D721Med (cell line): Measurements from ENCODE around the gene FHIP1B.

Experiments used
- DNase-seq: peaks from one replicate; pipeline ENCODE4 v3.0.0; 2011; ENCODE audit warnings: low spot score; ENCODE audit not compliant: insufficient read length
- FAIRE-seq: peaks from 2 replicates; lab custom pipeline; 2011; peaks lifted over from hg19 to GRCh38; lab: Jason Lieb, UNC
- CTCF ChIP-seq: IDR thresholded peaks from 2 replicates; pipeline ENCODE4 v1.5.1; 2012; ENCODE audit warnings: mild to moderate bottlenecking, control low read depth; ENCODE audit not compliant: insufficient read depth; ENCODE audit errors: missing control alignments

The FHIP1B gene

GRCh38 chr11:6204706-6205105, 29.7 kb downstream of the FHIP1B start:
- FAIRE-seq = no peak
- TF ChIP-seq CTCF = no peak
- DNase-seq = no peak

GRCh38 chr11:6203327-6203726, 31.1 kb downstream of the FHIP1B start:
- no peak for TF ChIP-seq CTCF
- FAIRE-seq (no peak), DNase-seq (no peak)

- FAIRE-seq (no peak), DNase-seq (no peak)
- no peak for TF ChIP-seq CTCF
Observed at GRCh38 chr11:6202041-6202440, 32.4 kb downstream of the FHIP1B start.

- no peak for FAIRE-seq
- TF ChIP-seq CTCF = no peak
- DNase-seq = no peak
Observed at GRCh38 chr11:6201481-6201880, 33.0 kb downstream of the FHIP1B start.

GRCh38 chr11:6200975-6201374, 33.5 kb downstream of the FHIP1B start:
- no peak for DNase-seq
- no peak for FAIRE-seq
- no peak for TF ChIP-seq CTCF

GRCh38 chr11:6199174-6199810, 35.1 kb downstream of the FHIP1B start, which contains the start of gene OR52W1:
Gene OR52W1, plus strand, starts transcription at chr11:6199224. Its CDS starts 0 bp downstream, at chr11:6199224.
- TF ChIP-seq CTCF = no peak
- FAIRE-seq (no peak), DNase-seq (no peak)

- TF ChIP-seq CTCF = no peak
- DNase-seq (no peak), FAIRE-seq (no peak)
Observed at GRCh38 chr11:6197466-6198200, 36.8 kb downstream of the FHIP1B start.
